Epidermal melanocyte (primary cell): ENCODE results near the gene VGF.

Source experiments
- DNase-seq: peaks from one replicate; pipeline ENCODE4 v3.0.0; 2011; ENCODE audit warnings: low spot score; ENCODE audit not compliant: insufficient read length

Gene VGF

GRCh38 chr7:101185258-101185839 is 20.0 kb upstream of the VGF start:
- DNase-seq: no peak

- DNase-seq: no peak
Observed at GRCh38 chr7:101180130-101180755, 14.9 kb upstream of the VGF start, which contains the start of gene NAT16. NAT16 (minus strand) TSS chr7:101180293; CDS start chr7:101174807, 5,486 bp downstream.

- DNase-seq: no peak
Observed at GRCh38 chr7:101179713-101180112, 14.3 kb upstream of the VGF start.

GRCh38 chr7:101179117-101179516 is 13.7 kb upstream of the VGF start:
- no peak for DNase-seq

- DNase-seq: no peak
Observed at GRCh38 chr7:101177644-101178043, 12.3 kb upstream of the VGF start.

- no peak for DNase-seq
Observed at GRCh38 chr7:101175664-101176063, 10.3 kb upstream of the VGF start.

GRCh38 chr7:101174322-101174854 is 9.0 kb upstream of the VGF start:
- DNase-seq: no peak

GRCh38 chr7:101173752-101174244 is 8.4 kb upstream of the VGF start:
- DNase-seq: no peak

GRCh38 chr7:101172854-101173751 is 7.7 kb upstream of the VGF start:
- DNase-seq: no peak

- no peak for DNase-seq
Observed at GRCh38 chr7:101172005-101172853, 6.9 kb upstream of the VGF start.

GRCh38 chr7:101171442-101171837 is 6.1 kb upstream of the VGF start:
- DNase-seq: no peak

- DNase-seq: no peak
Observed at GRCh38 chr7:101170617-101171441, 5.5 kb upstream of the VGF start.

GRCh38 chr7:101169838-101170551 is 4.6 kb upstream of the VGF start:
- DNase-seq: peak; percentile 71

- DNase-seq: peak; percentile 14
Observed at GRCh38 chr7:101169110-101169837, 3.9 kb upstream of the VGF start.

- DNase-seq: no peak
Observed at GRCh38 chr7:101168412-101169049, 3.2 kb upstream of the VGF start.

- peak; percentile 14 for DNase-seq
Observed at GRCh38 chr7:101167645-101168411, 2.5 kb upstream of the VGF start.

GRCh38 chr7:101166909-101167644 is 1.7 kb upstream of the VGF start:
- DNase-seq: peak; percentile 7
